Esophagus muscularis mucosa (tissue), 4 donors: Measurements from ENCODE around the gene TUFT1.

Experiments used
- EP300 ChIP-seq: sonication (generic); formaldehyde crosslinking; IDR thresholded peaks from one replicate; pipeline ENCODE4 v1.6.1; 2017; ENCODE audit warnings: antibody characterized with exemption
- POLR2A ChIP-seq: fragments of 450-650 bp; IDR thresholded peaks from one replicate; pipeline ENCODE4 v1.6.1; 2017; ENCODE audit warnings: antibody characterized with exemption, moderate library complexity, mild to moderate bottlenecking, low read depth
- POLR2AphosphoS5 ChIP-seq, 2 donors: sonication (generic); formaldehyde crosslinking; IDR thresholded peaks; one replicate each; pipeline ENCODE4 v1.6.1; 2017; ENCODE audit warnings: antibody characterized with exemption in 2 of 2
- TF ChIP-seq, protein P1 (sequence below), 3 experiments: fragments of 200-600 bp in 2 of 3; fragments of 450-650 bp in 1 of 3; sonication (generic) in 2 of 3; IDR thresholded peaks; one replicate each; pipeline ENCODE4 v1.5.1; 2017 to 2019; ENCODE audit warnings: antibody characterized with exemption in 3 of 3, mild to moderate bottlenecking in 2 of 3, moderate library complexity in 1 of 3

DNA sequence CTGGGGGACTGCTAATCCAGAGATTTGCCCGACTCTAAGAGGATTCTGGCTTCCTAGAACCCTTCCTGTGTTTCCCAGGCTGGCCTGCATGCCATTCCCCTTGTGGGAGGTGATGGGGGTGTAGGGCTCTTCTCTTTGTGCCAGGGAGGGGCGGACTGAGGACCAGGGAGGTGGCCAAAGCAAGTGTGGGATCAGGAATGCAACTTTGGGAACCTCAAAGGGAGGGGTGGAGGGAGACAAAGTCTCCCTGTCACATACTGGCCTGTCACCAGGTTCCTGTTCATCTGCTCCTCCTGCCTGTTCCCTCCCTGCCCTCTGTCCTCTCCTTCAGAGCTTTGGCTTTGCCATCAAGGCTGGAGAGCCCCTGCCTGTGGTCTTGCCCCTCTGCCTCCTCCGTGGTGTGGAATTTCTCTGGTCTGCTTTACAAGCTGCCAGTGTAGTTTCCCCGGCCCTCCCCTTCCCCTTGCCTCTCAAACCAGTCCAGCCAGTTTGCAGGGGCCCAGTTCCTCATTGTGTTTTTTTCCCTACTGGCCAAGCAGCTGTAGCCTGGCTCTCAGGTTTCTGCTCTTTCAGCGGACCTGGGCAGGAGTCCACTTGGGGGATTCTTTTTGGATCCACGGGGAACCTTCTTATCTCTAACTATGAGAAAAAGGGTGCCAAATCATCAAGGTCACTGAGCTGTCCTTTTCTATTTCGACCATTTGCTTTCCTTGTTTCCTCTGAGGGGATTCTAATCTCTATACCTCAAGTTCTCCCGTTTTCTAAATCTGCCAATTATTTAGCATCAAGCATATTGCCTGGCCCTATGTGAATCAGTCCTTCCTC is 27.1 kb upstream of the TUFT1 start:
- TF ChIP-seq, protein P1, sequence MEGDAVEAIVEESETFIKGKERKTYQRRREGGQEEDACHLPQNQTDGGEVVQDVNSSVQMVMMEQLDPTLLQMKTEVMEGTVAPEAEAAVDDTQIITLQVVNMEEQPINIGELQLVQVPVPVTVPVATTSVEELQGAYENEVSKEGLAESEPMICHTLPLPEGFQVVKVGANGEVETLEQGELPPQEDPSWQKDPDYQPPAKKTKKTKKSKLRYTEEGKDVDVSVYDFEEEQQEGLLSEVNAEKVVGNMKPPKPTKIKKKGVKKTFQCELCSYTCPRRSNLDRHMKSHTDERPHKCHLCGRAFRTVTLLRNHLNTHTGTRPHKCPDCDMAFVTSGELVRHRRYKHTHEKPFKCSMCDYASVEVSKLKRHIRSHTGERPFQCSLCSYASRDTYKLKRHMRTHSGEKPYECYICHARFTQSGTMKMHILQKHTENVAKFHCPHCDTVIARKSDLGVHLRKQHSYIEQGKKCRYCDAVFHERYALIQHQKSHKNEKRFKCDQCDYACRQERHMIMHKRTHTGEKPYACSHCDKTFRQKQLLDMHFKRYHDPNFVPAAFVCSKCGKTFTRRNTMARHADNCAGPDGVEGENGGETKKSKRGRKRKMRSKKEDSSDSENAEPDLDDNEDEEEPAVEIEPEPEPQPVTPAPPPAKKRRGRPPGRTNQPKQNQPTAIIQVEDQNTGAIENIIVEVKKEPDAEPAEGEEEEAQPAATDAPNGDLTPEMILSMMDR (IDR thresholded peaks at IDR 0.05) = no peak
- no peak for TF ChIP-seq POLR2A
- no peak for TF ChIP-seq EP300
- TF ChIP-seq POLR2AphosphoS5 (IDR thresholded peaks at IDR 0.05) = no peak
